Stimulated activated CD4-positive, alpha-beta T cell treated with anti-CD3 and anti-CD28 coated beads, TNF-alpha, amount 100 ng/mL, for 4 hours (primary cell): ENCODE results near the gene COL27A1.
"Not testable (repeated sequence)": the region's sequence is repeated elsewhere in the genome, so short reads cannot be mapped to it uniquely, and the experiment has no call there.

Experiments used
- DNase-seq, 3 experiments: peaks; one replicate each; pipeline ENCODE4 v3.0.0-alpha.2; 2020; ENCODE audit warnings: low read depth in 3 of 3

COL27A1 gene

GRCh38 chr9:114304416-114305188 is 149.3 kb downstream of the COL27A1 start:
- DNase-seq = no peak

- no peak for DNase-seq
Observed at GRCh38 chr9:114307899-114308267, 152.5 kb downstream of the COL27A1 start.

- no peak for DNase-seq
Observed at GRCh38 chr9:114308361-114308950, 153.1 kb downstream of the COL27A1 start.

- DNase-seq = no peak
Observed at GRCh38 chr9:114309096-114309495, 153.8 kb downstream of the COL27A1 start.

GRCh38 chr9:114310471-114311450 is 155.4 kb downstream of the COL27A1 start:
- DNase-seq = no peak

GRCh38 chr9:114311571-114312512 is 156.5 kb downstream of the COL27A1 start:
- no peak for DNase-seq

- DNase-seq = no peak
Observed at GRCh38 chr9:114312513-114312875, 157.2 kb downstream of the COL27A1 start.

GRCh38 chr9:114313186-114313585 is 157.8 kb downstream of the COL27A1 start:
- no peak for DNase-seq

- no peak for DNase-seq
Observed at GRCh38 chr9:114314256-114314867, 159.0 kb downstream of the COL27A1 start.

GRCh38 chr9:114314881-114315722 is 159.8 kb downstream of the COL27A1 start:
- no peak for DNase-seq

- DNase-seq = no peak
Observed at GRCh38 chr9:114315723-114316363, 160.5 kb downstream of the COL27A1 start.

GRCh38 chr9:114316605-114317230 is 161.4 kb downstream of the COL27A1 start:
- no peak for DNase-seq

- no peak for DNase-seq
Observed at GRCh38 chr9:114317665-114318357, 162.5 kb downstream of the COL27A1 start.

GRCh38 chr9:114318416-114318815 is 163.1 kb downstream of the COL27A1 start:
- DNase-seq = no peak

- no peak for DNase-seq
Observed at GRCh38 chr9:114319147-114319546, 163.8 kb downstream of the COL27A1 start.

- not testable (repeated sequence) for DNase-seq
Observed at GRCh38 chr9:114320710-114321109, 165.4 kb downstream of the COL27A1 start.

GRCh38 chr9:114321759-114322158 is 166.4 kb downstream of the COL27A1 start:
- no peak for DNase-seq

- DNase-seq = not testable (repeated sequence)
Observed at GRCh38 chr9:114322160-114322818, 167.0 kb downstream of the COL27A1 start.
